HG03520 (cell line): ENCODE measurements around the gene GPN2.
"Not testable (repeated sequence)": the region's sequence is repeated elsewhere in the genome, so short reads cannot be mapped to it uniquely, and the experiment has no call there.

ENCODE experiments used
- ATAC-seq: cut with Tn5 transposase; IDR thresholded peaks from one replicate; pipeline ENCODE4 v1.9.1; 2021; ENCODE audit warnings: mild to moderate bottlenecking, moderate library complexity; ENCODE audit not compliant: unreplicated experiment

The GPN2 gene

DNA sequence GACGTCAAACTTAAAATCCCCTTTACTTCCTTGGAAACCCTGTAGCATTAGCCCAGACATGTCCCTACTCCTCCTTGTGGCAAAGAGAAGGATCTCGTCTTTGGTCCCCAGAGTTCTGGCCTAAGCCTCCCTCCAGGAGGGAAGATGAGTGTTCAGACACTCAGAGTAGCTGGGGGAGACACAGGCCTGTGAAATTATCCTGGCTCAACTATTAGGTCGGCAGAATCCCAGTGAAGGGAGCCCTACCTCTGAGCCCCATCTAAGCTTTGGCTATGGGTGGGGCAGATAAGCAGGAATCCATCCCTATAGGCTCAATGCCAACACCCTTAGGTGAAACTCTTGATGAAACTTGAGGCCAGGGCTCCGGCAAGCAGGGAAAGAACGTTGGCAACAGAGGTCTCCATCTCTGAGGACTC, 28.8 kb downstream of the GPN2 start:
- ATAC-seq, result no peak

GRCh38 chr1:26858891-26859640, 31.0 kb downstream of the GPN2 start:
- no peak for ATAC-seq

GRCh38 chr1:26858160-26858559, 31.9 kb downstream of the GPN2 start:
- ATAC-seq, result no peak

DNA sequence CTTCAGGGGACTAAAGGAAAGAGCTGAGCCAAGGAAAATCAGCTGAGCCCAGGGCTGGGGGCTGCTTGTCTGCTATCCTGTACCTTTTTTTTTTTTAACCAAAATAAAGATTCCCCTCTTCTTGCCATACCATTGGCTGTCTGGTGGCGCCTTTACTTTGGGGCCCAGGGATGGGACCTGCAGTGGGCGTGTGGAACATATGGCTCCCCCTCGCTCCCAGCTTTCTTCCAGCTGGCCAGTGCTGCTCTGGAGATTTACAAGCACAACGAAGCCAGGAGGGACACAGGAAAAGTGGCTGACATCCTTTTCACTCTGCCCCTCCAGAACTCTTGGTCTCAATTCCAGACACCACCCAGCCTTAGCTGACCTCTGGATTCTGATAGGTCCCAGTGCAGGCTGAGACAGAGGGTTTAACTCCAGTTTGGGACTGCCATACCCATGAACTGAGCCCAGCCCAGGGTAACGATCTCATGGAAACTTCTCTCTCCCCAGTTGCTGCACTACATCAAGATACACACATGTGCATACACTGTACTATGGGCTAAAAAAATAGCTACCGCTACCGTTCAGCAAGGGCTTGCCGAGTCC, 32.5 kb downstream of the GPN2 start:
- no peak for ATAC-seq

- ATAC-seq, result no peak
Observed at GRCh38 chr1:26856604-26857469, 33.2 kb downstream of the GPN2 start.

- ATAC-seq, result no peak
Observed at GRCh38 chr1:26856181-26856580, 33.9 kb downstream of the GPN2 start.

GRCh38 chr1:26855636-26856035, 34.4 kb downstream of the GPN2 start:
- no peak for ATAC-seq

GRCh38 chr1:26854906-26855305, 35.2 kb downstream of the GPN2 start:
- no peak for ATAC-seq

GRCh38 chr1:26853600-26853999, 36.5 kb downstream of the GPN2 start:
- no peak for ATAC-seq

DNA sequence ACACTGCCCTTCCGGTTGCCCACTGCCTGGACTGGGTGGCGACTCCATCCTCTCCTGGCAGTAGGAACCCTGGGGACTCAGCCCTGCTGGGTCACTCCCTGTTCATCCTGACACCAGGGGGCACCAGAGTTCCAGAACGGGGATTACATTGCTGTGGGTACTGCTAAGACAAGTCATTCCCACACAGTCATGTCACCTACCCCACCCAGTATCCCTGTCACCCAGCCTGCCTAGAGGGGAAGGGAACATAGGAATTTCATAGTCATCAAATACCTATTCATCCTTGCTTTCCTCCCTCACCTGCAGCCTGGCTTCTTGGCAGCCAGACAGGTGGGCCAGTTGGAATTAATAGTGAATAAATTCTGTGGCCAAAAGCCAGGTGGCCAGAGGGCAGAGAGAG, 36.9 kb downstream of the GPN2 start:
- no peak for ATAC-seq

DNA sequence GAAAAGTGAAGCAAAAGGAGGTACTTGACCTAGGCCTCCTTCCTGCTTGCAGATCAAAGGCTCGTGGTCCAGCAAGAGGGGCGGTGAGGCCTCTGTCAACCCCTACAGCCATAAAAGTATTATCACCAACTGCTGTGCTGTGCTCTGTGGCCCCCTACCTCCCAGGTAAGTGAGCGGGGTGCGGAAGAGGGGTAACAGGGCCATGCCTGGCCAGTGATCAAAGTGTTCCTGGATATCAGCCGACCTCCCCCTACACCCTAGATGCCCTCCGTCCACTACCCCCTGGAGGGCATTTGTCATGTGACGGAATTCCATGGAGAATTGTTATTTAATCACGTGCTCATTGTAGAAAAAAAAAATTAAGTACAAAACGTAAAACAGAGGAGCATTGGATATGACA, 37.4 kb downstream of the GPN2 start:
- ATAC-seq, result no peak

DNA sequence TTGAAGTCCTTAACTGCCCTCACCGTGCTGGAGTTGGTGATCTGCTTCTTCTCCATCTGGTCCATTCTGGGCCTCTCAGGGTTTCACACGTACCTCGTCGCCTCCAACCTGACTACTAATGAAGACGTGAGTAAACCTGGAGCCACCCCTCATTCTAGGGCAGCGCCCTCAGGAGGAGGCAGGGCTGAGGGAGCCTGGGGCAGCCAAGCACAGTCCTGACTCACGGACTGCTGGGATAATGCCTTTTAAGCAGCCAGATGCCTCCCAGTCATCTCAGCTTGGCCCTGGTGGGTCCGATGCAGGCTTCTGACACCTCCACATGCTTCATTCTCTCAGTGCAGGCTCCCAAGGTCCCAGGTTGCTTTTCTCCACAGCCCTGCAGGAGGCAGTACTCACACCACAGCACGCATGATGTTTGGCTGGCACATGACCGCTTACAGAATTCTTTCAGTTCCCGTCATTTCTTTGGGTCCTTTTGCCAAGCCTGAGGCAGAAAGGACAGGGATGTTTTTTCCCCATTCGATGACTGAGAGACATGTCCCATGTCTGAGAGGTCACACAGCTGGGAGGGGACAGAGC, 38.9 kb downstream of the GPN2 start:
- no peak for ATAC-seq

- ATAC-seq, result no peak
Observed at GRCh38 chr1:26848941-26849774, 40.9 kb downstream of the GPN2 start.

GRCh38 chr1:26848499-26848898, 41.6 kb downstream of the GPN2 start:
- no peak for ATAC-seq

DNA sequence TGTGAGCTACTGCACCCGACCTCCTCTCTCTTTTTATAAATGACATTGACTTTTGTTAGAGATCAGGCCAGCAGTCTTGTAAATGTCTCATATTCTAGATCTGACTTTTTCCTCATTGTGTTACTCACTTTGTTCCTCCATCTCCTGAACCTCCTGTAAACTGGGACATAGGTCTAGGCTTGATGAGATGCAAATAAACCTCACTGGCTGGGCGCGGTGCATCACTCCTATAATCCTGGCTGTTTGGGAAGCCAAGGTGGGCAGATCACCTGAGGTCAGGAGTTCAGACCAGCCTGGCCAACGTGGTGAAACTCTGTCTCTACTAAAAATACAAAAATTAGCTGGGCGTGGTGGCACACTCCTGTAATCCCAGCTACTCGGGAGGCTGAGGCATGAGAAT, 42.3 kb downstream of the GPN2 start:
- not testable (repeated sequence) for ATAC-seq

- no peak for ATAC-seq
Observed at GRCh38 chr1:26844424-26845196, 45.5 kb downstream of the GPN2 start.

- ATAC-seq, result no peak
Observed at GRCh38 chr1:26839779-26840178, 50.3 kb downstream of the GPN2 start.

DNA sequence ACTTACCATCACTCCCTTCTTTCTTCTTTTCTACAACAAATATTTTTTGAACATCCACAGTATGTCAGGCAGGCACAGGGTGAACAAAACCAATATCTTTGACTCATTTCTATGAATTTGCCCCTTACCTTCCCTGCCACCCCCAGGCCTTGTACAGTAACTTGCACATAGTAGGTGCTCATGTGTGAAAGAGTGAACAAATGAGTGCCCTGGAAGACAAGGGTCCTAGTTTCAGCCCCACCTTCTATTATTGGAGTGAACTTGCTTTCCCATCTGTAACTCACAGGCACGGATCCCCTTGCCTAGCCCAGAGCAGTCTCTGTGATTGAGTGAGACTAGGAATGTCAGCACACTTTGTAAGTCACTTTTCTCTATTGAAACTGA, 50.8 kb downstream of the GPN2 start:
- ATAC-seq, result no peak

DNA sequence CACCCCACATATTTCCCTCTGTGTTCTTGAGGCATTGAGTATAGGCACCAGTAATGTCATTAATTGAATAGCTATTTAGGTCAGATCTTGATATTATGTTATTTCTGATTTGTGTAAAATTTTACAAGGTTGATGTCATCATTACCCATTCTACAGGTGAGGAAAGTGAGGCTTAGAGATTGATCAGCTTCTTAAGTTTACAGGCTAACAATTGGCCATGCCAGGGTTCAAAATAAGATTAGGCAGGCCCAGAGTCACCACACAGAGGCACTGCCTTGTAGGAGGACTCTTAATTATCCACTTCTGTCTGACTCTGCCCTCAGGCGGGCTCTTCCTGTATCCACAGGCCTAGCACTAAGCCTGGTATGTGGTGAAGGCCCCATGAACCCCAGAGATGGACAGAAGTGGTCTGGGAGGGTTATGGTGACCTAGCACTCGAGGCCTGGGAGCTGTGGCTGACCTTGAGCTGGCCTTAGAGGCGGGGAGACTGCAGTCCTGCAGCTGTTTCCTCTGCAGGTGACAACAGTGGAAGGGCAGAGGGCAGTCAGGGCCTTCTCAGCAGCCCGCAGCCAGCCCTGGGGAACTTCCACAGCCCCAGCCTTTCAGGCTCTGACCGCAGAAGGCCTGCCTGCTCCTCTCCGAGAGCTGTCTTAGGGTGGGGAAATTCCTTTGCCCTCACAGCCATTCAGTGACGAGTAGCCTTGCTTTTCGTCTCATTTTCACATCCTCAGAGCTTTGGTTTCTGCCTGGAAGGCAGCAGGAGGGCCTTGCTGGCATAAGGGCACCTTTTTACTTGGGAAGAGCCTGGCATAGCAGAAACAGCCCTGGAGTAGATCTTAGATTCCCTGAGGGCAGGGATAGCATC, 51.4 kb downstream of the GPN2 start:
- peak; percentile 81 for ATAC-seq
